GM19324 (cell line): ENCODE measurements around the gene OS9.
A peak's percentile ranks its signal among the peaks of the same experiment; 100 is the strongest.

Source experiments
- ATAC-seq: cut with Tn5 transposase; IDR thresholded peaks from one replicate; pipeline ENCODE4 v1.9.1; 2021; ENCODE audit warnings: mild to moderate bottlenecking, moderate library complexity; ENCODE audit not compliant: unreplicated experiment, low FRiP score

OS9 gene

GRCh38 chr12:57745485-57745881 lies 51.6 kb downstream of the OS9 start:
- no peak for ATAC-seq

DNA sequence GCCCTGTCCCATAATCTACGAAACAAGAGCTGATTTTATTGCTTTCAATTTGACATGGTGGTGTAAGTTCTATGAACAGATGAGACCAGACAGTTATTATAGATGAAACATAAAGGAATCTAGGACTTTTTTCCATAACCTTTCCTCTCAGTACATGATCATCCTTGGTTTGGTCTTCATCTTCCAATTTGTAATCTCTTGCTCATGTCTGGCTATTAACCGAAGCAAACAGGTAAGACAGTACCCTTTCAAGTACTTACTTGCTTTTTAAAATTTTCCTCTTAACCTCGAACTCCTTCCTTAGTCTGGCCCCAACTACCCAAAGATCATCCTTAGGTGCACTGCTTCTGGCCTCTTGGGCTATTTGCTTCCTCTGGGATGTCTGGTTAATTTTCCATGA lies 52.1 kb downstream of the OS9 start:
- no peak for ATAC-seq

GRCh38 chr12:57749061-57749460 lies 55.1 kb downstream of the OS9 start:
- no peak for ATAC-seq

DNA sequence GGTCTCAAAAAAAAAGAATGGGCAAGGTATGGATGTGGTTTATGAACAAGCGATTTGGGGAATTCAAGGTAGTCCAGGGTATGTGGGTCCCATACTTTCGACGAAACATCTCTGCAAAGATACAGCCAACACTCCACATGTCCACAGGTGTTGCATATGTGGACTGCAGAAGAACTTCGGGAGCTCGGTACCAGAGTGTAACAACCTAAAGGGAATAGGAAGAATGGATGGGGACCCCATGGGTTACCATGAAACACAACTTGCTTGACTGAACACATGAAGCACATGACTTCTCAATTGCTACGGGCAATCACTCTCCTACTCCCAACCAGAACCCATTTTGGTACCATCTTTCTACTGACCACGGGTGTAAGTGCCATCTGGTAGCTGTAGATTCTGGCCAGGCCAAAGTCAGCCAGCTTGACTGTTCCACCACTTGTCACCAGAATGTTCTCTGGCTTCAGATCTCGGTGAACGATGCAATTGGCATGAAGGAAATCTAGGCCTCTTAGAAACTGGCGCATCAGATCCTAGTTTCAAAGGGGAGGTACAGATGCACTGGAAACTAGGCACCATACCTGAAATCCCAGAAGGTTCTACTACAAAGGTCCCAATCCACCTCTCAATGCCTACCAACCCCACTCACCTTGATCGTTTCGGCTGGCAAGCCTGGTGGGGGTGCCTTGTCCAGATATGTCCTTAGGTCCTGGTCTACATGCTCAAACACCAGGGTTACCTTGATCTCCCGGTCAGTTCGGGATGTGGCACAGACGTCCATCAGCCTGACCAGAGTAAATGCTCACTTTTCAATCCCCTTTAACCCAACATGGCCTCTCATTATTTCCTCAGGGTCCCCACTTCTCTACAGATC lies 56.9 kb downstream of the OS9 start:
- ATAC-seq = no peak

DNA sequence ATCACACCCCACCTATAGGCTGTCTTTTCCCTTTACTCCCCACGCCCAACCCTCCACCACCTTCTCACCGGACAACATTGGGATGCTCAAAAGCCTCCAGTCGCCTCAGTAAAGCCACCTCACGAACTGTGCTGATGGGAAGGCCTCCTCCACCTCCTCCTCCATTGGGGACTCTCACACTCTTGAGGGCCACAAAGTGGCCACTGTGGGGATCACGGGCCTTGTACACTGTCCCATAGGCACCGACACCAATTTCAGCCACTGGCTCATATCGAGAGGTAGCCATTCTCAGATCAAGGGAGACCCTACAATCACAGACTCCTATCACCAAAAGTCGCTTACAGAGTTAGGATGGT lies 57.5 kb downstream of the OS9 start:
- no peak for ATAC-seq

GRCh38 chr12:57751788-57752667 lies 58.1 kb downstream of the OS9 start, which contains the start of gene CDK4:
TSS of gene CDK4 (minus strand) at chr12:57752310. CDS start at chr12:57751717, 593 bp downstream.
- ATAC-seq = peak; percentile 81

DNA sequence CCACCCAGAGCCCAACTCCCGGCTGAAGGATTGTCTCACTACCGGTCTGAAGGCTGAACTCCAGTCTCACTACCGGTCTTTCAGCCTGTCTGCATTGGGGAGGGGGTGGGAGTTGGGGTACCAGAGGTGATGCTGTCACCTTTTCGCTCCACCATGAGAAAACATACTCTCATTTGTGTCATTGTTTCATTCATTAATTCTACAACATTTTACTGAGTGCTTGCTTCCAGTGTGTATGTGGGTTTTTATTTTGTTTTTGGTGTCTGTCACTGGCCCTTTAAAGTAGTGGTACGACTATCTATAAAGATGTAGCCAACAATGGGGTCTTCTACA lies 58.7 kb downstream of the OS9 start:
- ATAC-seq = no peak

- no peak for ATAC-seq
Measured at GRCh38 chr12:57753756-57754337, 59.9 kb downstream of the OS9 start.

DNA sequence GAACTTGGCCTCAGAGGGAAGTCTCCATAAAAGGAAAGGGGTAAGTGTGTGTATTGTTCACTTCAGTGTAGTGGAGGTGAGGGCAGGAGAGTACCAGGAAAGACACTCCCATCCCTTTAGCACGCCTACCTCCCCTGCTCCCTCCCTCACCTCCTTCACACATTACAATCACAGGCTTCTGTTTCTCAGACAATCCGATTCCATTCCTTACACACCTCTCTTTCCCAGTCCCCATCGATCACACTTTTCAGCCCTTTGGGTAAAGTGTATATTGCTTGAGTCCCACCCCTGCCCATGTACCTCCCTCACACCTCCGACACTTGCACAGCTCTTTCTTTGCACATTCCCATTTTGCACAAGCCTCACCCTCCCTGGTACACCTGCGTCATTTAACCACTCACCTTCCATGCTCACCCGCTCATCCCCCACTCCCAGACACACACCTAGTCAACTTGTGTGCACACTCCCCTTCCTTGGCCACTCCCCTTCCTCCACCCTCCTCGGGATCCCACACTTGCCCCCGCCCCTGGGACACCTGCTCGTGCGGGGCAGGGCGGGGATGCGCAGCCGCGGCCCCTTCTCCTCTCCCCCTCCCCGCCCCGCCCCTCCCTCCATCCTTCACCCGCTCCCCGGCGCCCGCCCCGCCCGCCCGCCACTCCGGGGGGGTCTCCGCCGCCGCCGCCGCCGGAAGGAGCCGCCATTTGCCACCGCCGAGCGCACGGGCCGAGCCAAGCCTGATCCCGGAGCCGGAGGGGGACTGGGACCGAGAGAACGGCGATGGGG lies 60.7 kb downstream of the OS9 start, which contains the start of gene MARCHF9:
Gene MARCHF9 (plus strand): TSS at position 693 of the 783 bp plus-strand sequence. CDS start 426 bp downstream, outside the sequence.
- peak; percentile 36 for ATAC-seq

GRCh38 chr12:57755194-57755453 lies 61.2 kb downstream of the OS9 start:
- ATAC-seq = no peak

GRCh38 chr12:57755454-57756372 lies 61.8 kb downstream of the OS9 start:
- no peak for ATAC-seq

- no peak for ATAC-seq
Measured at GRCh38 chr12:57756406-57757341, 62.7 kb downstream of the OS9 start.

DNA sequence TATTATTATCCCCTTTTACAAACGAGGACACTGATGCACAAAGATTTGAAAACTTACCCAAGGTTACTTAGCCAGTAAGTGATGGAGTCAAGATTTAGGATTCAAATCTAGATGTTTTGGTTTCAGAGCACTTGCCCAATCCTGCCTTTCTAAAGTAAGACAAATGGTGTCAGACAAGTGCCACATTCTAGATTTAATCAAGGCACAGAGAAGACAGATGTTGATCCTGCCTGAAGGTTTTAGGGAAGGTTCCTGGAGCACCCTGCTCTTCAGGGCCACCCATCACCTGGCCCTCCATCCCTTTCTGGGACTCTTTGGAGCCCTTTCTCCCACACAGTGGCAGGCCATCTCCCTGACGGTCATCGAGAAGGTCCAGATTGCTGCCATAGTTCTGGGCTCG lies 63.8 kb downstream of the OS9 start:
- ATAC-seq = no peak

GRCh38 chr12:57758552-57759359 lies 64.8 kb downstream of the OS9 start:
- ATAC-seq = no peak

GRCh38 chr12:57759360-57759980 lies 65.5 kb downstream of the OS9 start:
- no peak for ATAC-seq

- ATAC-seq = no peak
Measured at GRCh38 chr12:57760347-57760982, 66.5 kb downstream of the OS9 start.
